Rectal smooth muscle tissue (tissue), 1 donor: ENCODE measurements around the gene PCDHAC2.
A peak's percentile ranks its signal among the peaks of the same experiment; 100 is the strongest.

Source experiments
- H3K27ac ChIP-seq: one replicate; pipeline ENCODE4 v1.7.0; 2013; ENCODE audit warnings: low read depth, low read length, inconsistent platforms
- H3K27me3 ChIP-seq: one replicate; pipeline ENCODE4 v1.7.0; 2013; ENCODE audit warnings: low read length; ENCODE audit not compliant: control insufficient read depth, insufficient read depth
- H3K36me3 ChIP-seq: one replicate; pipeline ENCODE4 v1.7.0; 2013; ENCODE audit warnings: low read length; ENCODE audit not compliant: control insufficient read depth, insufficient read depth
- H3K4me1 ChIP-seq: one replicate; pipeline ENCODE4 v1.7.0; 2013; ENCODE audit warnings: low read length; ENCODE audit not compliant: control insufficient read depth, insufficient read depth
- H3K4me3 ChIP-seq: one replicate; pipeline ENCODE4 v1.7.0; 2013; ENCODE audit warnings: low read length
- H3K9ac ChIP-seq: one replicate; pipeline ENCODE4 v1.7.0; 2013; ENCODE audit warnings: low read length

The PCDHAC2 gene

GRCh38 chr5:140964356-140964755 is 1.9 kb upstream of the PCDHAC2 start:
- Histone ChIP-seq H3K4me3 (no peak overlapping the region), H3K9ac (no peak overlapping the region), H3K27ac (no peak overlapping the region), H3K4me1 (peaks cover 2% of the 10 kb centered on the region), H3K27me3 (no peaks in the 10 kb centered on the region), H3K36me3 (no peaks in the 10 kb centered on the region)

DNA sequence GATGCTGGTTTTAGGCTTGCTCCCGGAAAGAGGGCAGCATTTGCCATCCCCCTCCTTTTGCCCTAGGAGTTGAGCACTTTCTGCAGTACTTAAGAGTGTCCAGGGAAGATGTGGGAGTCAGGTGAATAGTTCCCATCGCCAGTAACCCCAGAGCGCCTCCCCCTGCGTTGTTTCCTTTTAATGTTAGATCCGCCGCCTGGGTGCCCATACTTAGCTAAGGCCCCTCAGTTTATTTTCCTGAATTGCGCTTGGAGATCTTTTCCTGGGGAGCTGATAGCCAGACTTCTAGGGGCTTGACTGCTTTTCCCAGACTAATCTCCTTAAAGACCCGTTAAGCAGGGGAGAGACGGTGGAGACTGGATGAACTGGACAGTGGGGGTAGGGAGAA is 377 bp upstream of the PCDHAC2 start:
- H3K4me1 ChIP-seq, result peaks cover 2% of the 10 kb centered on the region
- H3K9ac ChIP-seq, result no peak overlapping the region
- H3K27ac ChIP-seq, result no peak overlapping the region
- H3K4me3 ChIP-seq, result peak overlapping the region; percentile 44
- no peaks in the 10 kb centered on the region for H3K27me3 ChIP-seq
- no peaks in the 10 kb centered on the region for H3K36me3 ChIP-seq

DNA sequence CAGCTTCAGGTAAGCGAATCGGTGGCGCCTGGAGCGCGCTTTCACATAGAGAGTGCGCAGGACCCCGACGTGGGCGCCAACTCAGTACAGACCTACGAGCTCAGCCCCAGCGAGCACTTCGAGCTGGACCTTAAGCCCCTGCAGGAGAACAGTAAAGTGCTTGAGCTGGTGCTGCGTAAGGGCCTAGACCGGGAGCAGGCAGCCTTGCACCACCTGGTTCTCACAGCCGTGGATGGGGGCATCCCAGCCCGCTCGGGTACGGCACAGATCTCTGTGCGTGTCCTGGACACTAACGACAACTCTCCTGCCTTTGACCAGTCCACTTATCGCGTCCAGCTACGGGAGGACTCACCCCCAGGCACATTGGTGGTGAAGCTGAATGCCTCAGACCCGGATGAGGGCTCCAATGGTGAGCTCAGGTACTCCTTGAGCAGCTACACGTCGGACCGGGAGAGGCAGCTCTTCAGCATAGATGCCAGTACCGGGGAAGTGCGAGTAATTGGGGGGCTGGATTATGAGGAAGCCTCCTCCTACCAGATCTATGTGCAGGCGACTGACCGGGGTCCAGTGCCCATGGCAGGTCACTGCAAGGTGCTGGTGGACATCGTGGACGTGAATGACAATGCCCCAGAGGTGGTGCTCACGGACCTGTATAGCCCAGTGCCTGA is 1.1 kb downstream of the PCDHAC2 start:
- Histone ChIP-seq H3K27ac (no peak overlapping the region), H3K4me1 (peaks cover 2% of the 10 kb centered on the region), H3K4me3 (peak overlapping the region; percentile 44), H3K27me3 (no peaks in the 10 kb centered on the region), H3K36me3 (no peaks in the 10 kb centered on the region), H3K9ac (no peak overlapping the region)

- peaks cover 2% of the 10 kb centered on the region for H3K4me1 ChIP-seq
- H3K36me3 ChIP-seq, result no peaks in the 10 kb centered on the region
- H3K27me3 ChIP-seq, result no peaks in the 10 kb centered on the region
- H3K9ac ChIP-seq, result no peak overlapping the region
- no peak overlapping the region for H3K4me3 ChIP-seq
- H3K27ac ChIP-seq, result no peak overlapping the region
These were observed 3.6 kb downstream of the PCDHAC2 start for GRCh38 chr5:140969880-140970279.

- Histone ChIP-seq H3K4me3 (no peak overlapping the region), H3K27me3 (no peaks in the 10 kb centered on the region), H3K27ac (no peak overlapping the region), H3K9ac (no peak overlapping the region), H3K36me3 (no peaks in the 10 kb centered on the region), H3K4me1 (no peaks in the 10 kb centered on the region)
These were observed 7.3 kb downstream of the PCDHAC2 start for GRCh38 chr5:140973550-140973949.

DNA sequence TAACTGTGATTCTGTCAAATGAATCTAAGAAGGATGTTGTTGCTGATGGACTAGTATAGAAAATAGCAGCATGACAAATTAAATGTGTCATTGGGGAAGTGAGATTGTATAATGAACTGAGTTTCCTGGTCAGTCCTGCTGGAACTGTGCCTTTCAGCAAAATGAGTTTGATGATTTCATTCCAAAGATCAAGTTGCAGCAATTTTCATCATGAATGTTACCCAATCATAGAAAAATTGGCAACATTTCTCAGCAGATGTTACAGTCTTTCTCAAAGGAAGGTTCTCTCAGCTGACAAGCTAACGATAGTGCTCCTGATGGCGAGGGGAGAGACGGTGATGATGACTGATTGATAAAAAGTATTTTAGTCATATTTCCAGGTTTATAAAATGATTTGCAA is 10.7 kb downstream of the PCDHAC2 start:
- Histone ChIP-seq H3K4me1 (no peaks in the 10 kb centered on the region), H3K27ac (no peak overlapping the region), H3K4me3 (no peak overlapping the region), H3K27me3 (no peaks in the 10 kb centered on the region), H3K36me3 (no peaks in the 10 kb centered on the region), H3K9ac (no peak overlapping the region)

DNA sequence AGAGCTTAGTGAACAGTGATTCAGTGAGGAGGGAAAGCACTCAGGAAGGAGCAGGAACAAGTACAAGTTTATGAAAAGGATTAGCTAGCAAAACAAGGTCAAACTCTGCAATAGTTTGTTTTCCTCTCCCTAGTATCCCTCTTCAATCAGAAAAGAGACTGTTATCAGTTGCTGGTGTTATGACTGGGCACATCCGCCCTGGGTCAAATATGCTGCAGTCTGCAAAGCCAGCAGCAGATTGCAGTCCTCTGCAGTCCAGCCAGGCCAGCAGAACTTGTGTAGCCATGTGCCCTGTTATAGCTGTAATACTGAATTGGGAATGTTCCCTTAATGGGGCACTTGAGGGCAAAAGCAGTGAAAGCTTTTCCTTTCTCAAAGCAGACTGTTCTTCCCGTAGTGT is 12.0 kb downstream of the PCDHAC2 start:
- Histone ChIP-seq H3K27ac (no peak overlapping the region), H3K27me3 (no peaks in the 10 kb centered on the region), H3K9ac (no peak overlapping the region), H3K36me3 (no peaks in the 10 kb centered on the region), H3K4me3 (no peak overlapping the region), H3K4me1 (no peaks in the 10 kb centered on the region)

- no peak overlapping the region for H3K27ac ChIP-seq
- no peak overlapping the region for H3K9ac ChIP-seq
- no peaks in the 10 kb centered on the region for H3K27me3 ChIP-seq
- H3K4me1 ChIP-seq, result no peaks in the 10 kb centered on the region
- H3K36me3 ChIP-seq, result no peaks in the 10 kb centered on the region
- no peak overlapping the region for H3K4me3 ChIP-seq
These were observed 12.7 kb downstream of the PCDHAC2 start for GRCh38 chr5:140978983-140979382.

GRCh38 chr5:140982083-140982716 is 15.9 kb downstream of the PCDHAC2 start:
- Histone ChIP-seq H3K4me1 (no peaks in the 10 kb centered on the region), H3K27ac (no peak overlapping the region), H3K9ac (no peak overlapping the region), H3K36me3 (no peaks in the 10 kb centered on the region), H3K27me3 (no peaks in the 10 kb centered on the region), H3K4me3 (no peak overlapping the region)

GRCh38 chr5:140986117-140986521 is 19.8 kb downstream of the PCDHAC2 start:
- Histone ChIP-seq H3K4me1 (no peaks in the 10 kb centered on the region), H3K27me3 (no peaks in the 10 kb centered on the region), H3K27ac (no peak overlapping the region), H3K36me3 (no peaks in the 10 kb centered on the region), H3K4me3 (no peak overlapping the region), H3K9ac (no peak overlapping the region)

GRCh38 chr5:140988100-140988499 is 21.8 kb downstream of the PCDHAC2 start:
- Histone ChIP-seq H3K4me3 (no peak overlapping the region), H3K4me1 (no peaks in the 10 kb centered on the region), H3K27ac (no peak overlapping the region), H3K9ac (no peak overlapping the region), H3K27me3 (no peaks in the 10 kb centered on the region), H3K36me3 (no peaks in the 10 kb centered on the region)

- Histone ChIP-seq H3K4me3 (no peak overlapping the region), H3K4me1 (no peaks in the 10 kb centered on the region), H3K36me3 (no peaks in the 10 kb centered on the region), H3K27ac (no peak overlapping the region), H3K27me3 (no peaks in the 10 kb centered on the region), H3K9ac (no peak overlapping the region)
These were observed 22.3 kb downstream of the PCDHAC2 start for GRCh38 chr5:140988608-140989007.
